BLaER1 (cell line): ENCODE results near the gene PTPRN2.

Source experiments
- H3K27ac ChIP-seq: shearing (Covaris generic); formaldehyde crosslinking; 2 replicates; pipeline ENCODE4 v1.8.1; 2022
- H3K27me3 ChIP-seq: shearing (Covaris generic); formaldehyde crosslinking; 2 replicates; pipeline ENCODE4 v1.8.1; 2022
- H3K36me3 ChIP-seq: shearing (Covaris generic); formaldehyde crosslinking; 2 replicates; pipeline ENCODE4 v1.8.1; 2022
- H3K4me1 ChIP-seq: shearing (Covaris generic); formaldehyde crosslinking; 2 replicates; pipeline ENCODE4 v1.8.1; 2022
- H3K4me2 ChIP-seq: shearing (Covaris generic); formaldehyde crosslinking; 2 replicates; pipeline ENCODE4 v1.8.1; 2022
- H3K4me3 ChIP-seq: shearing (Covaris generic); formaldehyde crosslinking; 2 replicates; pipeline ENCODE4 v1.8.1; 2022
- H3K9ac ChIP-seq: shearing (Covaris generic); formaldehyde crosslinking; 2 replicates; pipeline ENCODE4 v1.8.1; 2022
- H3K9me3 ChIP-seq: shearing (Covaris generic); formaldehyde crosslinking; 2 replicates; pipeline ENCODE4 v1.8.1; 2022
- H4K20me1 ChIP-seq: shearing (Covaris generic); formaldehyde crosslinking; 2 replicates; pipeline ENCODE4 v1.8.1; 2022
- Cebpa-rat ChIP-seq: shearing (Covaris generic); IDR thresholded peaks from 2 replicates; pipeline ENCODE4 v1.8.1; 2022

PTPRN2 gene

GRCh38 chr7:158495786-158496185 lies 91.8 kb downstream of the PTPRN2 start:
- Histone ChIP-seq H3K4me3 (no peak overlapping the region), H3K27me3 (no peaks in the 10 kb centered on the region), H3K4me1 (peaks cover 47% of the 10 kb centered on the region), H3K9ac (0 out of 2 replicates have a peak overlapping the region, but pooled peaks have one; percentile 1), H3K9me3 (no peaks in the 10 kb centered on the region), H3K27ac (0 out of 2 replicates have a peak overlapping the region, but pooled peaks have one; percentile 23), H3K36me3 (no peaks in the 10 kb centered on the region), H4K20me1 (no peaks in the 10 kb centered on the region), H3K4me2 (peak overlapping the region; percentile 63)
- TF ChIP-seq Cebpa-rat = no peak

- Histone ChIP-seq H3K4me1 (peaks cover 41% of the 10 kb centered on the region), H4K20me1 (no peaks in the 10 kb centered on the region), H3K4me2 (peak overlapping the region; percentile 63), H3K27ac (no peak overlapping the region), H3K36me3 (no peaks in the 10 kb centered on the region), H3K4me3 (no peak overlapping the region), H3K9ac (0 out of 2 replicates have a peak overlapping the region, but pooled peaks have one; percentile 1), H3K9me3 (no peaks in the 10 kb centered on the region), H3K27me3 (no peaks in the 10 kb centered on the region)
- no peak for TF ChIP-seq Cebpa-rat
Observed at GRCh38 chr7:158495216-158495615, 92.4 kb downstream of the PTPRN2 start.

- TF ChIP-seq Cebpa-rat = no peak
- no peak overlapping the region for H3K27ac ChIP-seq
- no peak overlapping the region for H3K4me3 ChIP-seq
- H3K4me2 ChIP-seq = peak overlapping the region; percentile 63
- H3K9me3 ChIP-seq = no peaks in the 10 kb centered on the region
- no peak overlapping the region for H3K9ac ChIP-seq
- H3K27me3 ChIP-seq = no peaks in the 10 kb centered on the region
- peaks cover 35% of the 10 kb centered on the region for H3K4me1 ChIP-seq
- no peaks in the 10 kb centered on the region for H4K20me1 ChIP-seq
- no peaks in the 10 kb centered on the region for H3K36me3 ChIP-seq
Observed at GRCh38 chr7:158494643-158495042, 93.0 kb downstream of the PTPRN2 start.

- Histone ChIP-seq H3K4me1 (peaks cover 32% of the 10 kb centered on the region), H3K4me2 (peak overlapping the region; percentile 63), H3K27ac (no peak overlapping the region), H3K36me3 (no peaks in the 10 kb centered on the region), H3K27me3 (no peaks in the 10 kb centered on the region), H3K9ac (no peak overlapping the region), H4K20me1 (no peaks in the 10 kb centered on the region), H3K9me3 (no peaks in the 10 kb centered on the region), H3K4me3 (no peak overlapping the region)
- no peak for TF ChIP-seq Cebpa-rat
Observed at GRCh38 chr7:158494162-158494586, 93.4 kb downstream of the PTPRN2 start.

GRCh38 chr7:158492367-158492764 lies 95.3 kb downstream of the PTPRN2 start:
- no peak overlapping the region for H3K4me3 ChIP-seq

GRCh38 chr7:158491094-158491493 lies 96.5 kb downstream of the PTPRN2 start:
- Histone ChIP-seq H4K20me1 (no peaks in the 10 kb centered on the region), H3K4me2 (no peak overlapping the region), H3K27ac (no peak overlapping the region), H3K9me3 (no peaks in the 10 kb centered on the region), H3K4me3 (no peak overlapping the region), H3K9ac (no peak overlapping the region), H3K4me1 (peaks cover 24% of the 10 kb centered on the region), H3K27me3 (no peaks in the 10 kb centered on the region), H3K36me3 (no peaks in the 10 kb centered on the region)
- TF ChIP-seq Cebpa-rat = no peak

More at GRCh38 chr7:158492367-158492764, 95.3 kb downstream of the PTPRN2 start:
- TF ChIP-seq Cebpa-rat = no peak
- Histone ChIP-seq H3K4me1 (peaks cover 25% of the 10 kb centered on the region), H3K27ac (no peak overlapping the region), H3K4me2 (no peak overlapping the region), H3K9ac (no peak overlapping the region), H3K27me3 (no peaks in the 10 kb centered on the region), H3K9me3 (no peaks in the 10 kb centered on the region), H4K20me1 (no peaks in the 10 kb centered on the region), H3K36me3 (no peaks in the 10 kb centered on the region)

- no peak overlapping the region for H3K4me3 ChIP-seq
- H3K4me1 ChIP-seq = peaks cover 16% of the 10 kb centered on the region
- no peaks in the 10 kb centered on the region for H4K20me1 ChIP-seq
- no peak for TF ChIP-seq Cebpa-rat
- H3K9ac ChIP-seq = no peak overlapping the region
- H3K27me3 ChIP-seq = no peaks in the 10 kb centered on the region
- no peak overlapping the region for H3K27ac ChIP-seq
- no peak overlapping the region for H3K4me2 ChIP-seq
- H3K36me3 ChIP-seq = no peaks in the 10 kb centered on the region
- H3K9me3 ChIP-seq = no peaks in the 10 kb centered on the region
Observed at GRCh38 chr7:158490171-158490782, 97.3 kb downstream of the PTPRN2 start.

- no peaks in the 10 kb centered on the region for H3K9me3 ChIP-seq
- TF ChIP-seq Cebpa-rat = no peak
- no peaks in the 10 kb centered on the region for H3K27me3 ChIP-seq
- peaks cover 10% of the 10 kb centered on the region for H3K4me1 ChIP-seq
- H4K20me1 ChIP-seq = no peaks in the 10 kb centered on the region
- no peak overlapping the region for H3K9ac ChIP-seq
- H3K4me2 ChIP-seq = no peak overlapping the region
- no peaks in the 10 kb centered on the region for H3K36me3 ChIP-seq
- no peak overlapping the region for H3K4me3 ChIP-seq
- no peak overlapping the region for H3K27ac ChIP-seq
Observed at GRCh38 chr7:158489462-158490155, 98.0 kb downstream of the PTPRN2 start.

GRCh38 chr7:158488181-158488971 lies 99.2 kb downstream of the PTPRN2 start:
- Histone ChIP-seq H3K4me2 (no peak overlapping the region), H4K20me1 (no peaks in the 10 kb centered on the region), H3K4me3 (no peak overlapping the region), H3K36me3 (no peaks in the 10 kb centered on the region), H3K27ac (no peak overlapping the region), H3K9ac (no peak overlapping the region), H3K4me1 (no peaks in the 10 kb centered on the region), H3K27me3 (no peaks in the 10 kb centered on the region), H3K9me3 (no peaks in the 10 kb centered on the region)
- no peak for TF ChIP-seq Cebpa-rat
